IMR-90 (cell line): ENCODE data around the gene MCRIP2. TPM values are rescaled to one million over a fixed set of nuclear protein-coding genes. Genes with fewer than 3 reads are reported as not detected.

Experiments used
- ATAC-seq: fragments of 200-7000 bp; cut with Tn5 transposase; 2 replicates; pipeline ENCODE4 v1.9.1; 2020; ENCODE audit warnings: low read depth, mild to moderate bottlenecking, moderate library complexity
- BruUV-seq: library from RNA; stranded (reverse); fragments of 400-500 nt; replicated peaks from 2 replicates; lab custom pipeline; 2021; lab: Mats Ljungman, UMichigan
- CTCF ChIA-PET: fragments of 300-600 bp; formaldehyde crosslinking; extraction: SDS; loops from one replicate; lab custom pipeline; 2021; ENCODE audit warnings: antibody characterized with exemption; lab: Yijun Ruan, JAX
- POLR2A ChIA-PET: fragments of 300-600 bp; sonication (Branson Sonifier 250); formaldehyde crosslinking; loops from one replicate; lab custom pipeline; 2022; ENCODE audit warnings: antibody characterized with exemption; ENCODE audit not compliant: unreplicated experiment; lab: Charles Lee
- DNase-seq: peaks from one replicate; pipeline ENCODE4 v3.0.0; 2013
- H2AFZ ChIP-seq: replicated peaks from 2 replicates; pipeline ENCODE3; 2013; ENCODE audit warnings: low read length, mild to moderate bottlenecking; ENCODE audit not compliant: poor library complexity
- H2AK5ac ChIP-seq: 2 replicates; pipeline ENCODE4 v1.6.1; 2013; ENCODE audit warnings: low read depth, low read length, inconsistent platforms
- H2AK9ac ChIP-seq: replicated peaks from 2 replicates; pipeline ENCODE3; 2013; ENCODE audit warnings: mild to moderate bottlenecking, low read depth, low read length, moderate library complexity; ENCODE audit not compliant: poor library complexity
- H2BK120ac ChIP-seq: 2 replicates; pipeline ENCODE4 v1.6.1; 2013; ENCODE audit warnings: low read depth, low read length, inconsistent platforms
- H2BK15ac ChIP-seq: 3 replicates; pipeline ENCODE4 v1.6.1; 2013; ENCODE audit warnings: low read depth, low read length, inconsistent platforms
- H2BK20ac ChIP-seq: 2 replicates; pipeline ENCODE4 v1.6.1; 2013; ENCODE audit warnings: low read depth, mild to moderate bottlenecking, inconsistent platforms, low read length, moderate library complexity
- H2BK5ac ChIP-seq: 2 replicates; pipeline ENCODE4 v1.6.1; 2013; ENCODE audit warnings: mild to moderate bottlenecking, low read depth, low read length, inconsistent platforms; ENCODE audit not compliant: poor library complexity, severe bottlenecking
- H3K14ac ChIP-seq: replicated peaks from 2 replicates; pipeline ENCODE4 v1.6.1; 2013; ENCODE audit warnings: low read depth, low read length, inconsistent platforms
- H3K18ac ChIP-seq: 2 replicates; pipeline ENCODE4 v1.6.1; 2013; ENCODE audit warnings: low read depth, low read length, control low read depth
- H3K23ac ChIP-seq: 2 replicates; pipeline ENCODE4 v1.6.1; 2013; ENCODE audit warnings: low read depth, low read length, inconsistent platforms
- H3K27ac ChIP-seq: 2 replicates; pipeline ENCODE4 v1.5.1; 2013; ENCODE audit warnings: mild to moderate bottlenecking, control low read depth, low read length; ENCODE audit not compliant: insufficient read depth
- H3K27me3 ChIP-seq: 2 replicates; pipeline ENCODE4 v1.6.1; 2013; ENCODE audit warnings: low read length; ENCODE audit not compliant: control insufficient read depth, insufficient read depth
- H3K36me3 ChIP-seq: 2 replicates; pipeline ENCODE4 v1.6.1; 2013; ENCODE audit warnings: low read length, mixed read lengths; ENCODE audit not compliant: control insufficient read depth, insufficient read depth
- H3K4ac ChIP-seq: 2 replicates; pipeline ENCODE4 v1.6.1; 2013; ENCODE audit warnings: low read depth, low read length, inconsistent platforms
- H3K4me1 ChIP-seq: 2 replicates; pipeline ENCODE4 v1.6.1; 2013; ENCODE audit warnings: low read length, mixed read lengths; ENCODE audit not compliant: control insufficient read depth, insufficient read depth
- H3K4me2 ChIP-seq: 2 replicates; pipeline ENCODE4 v1.6.1; 2013; ENCODE audit warnings: low read depth, mild to moderate bottlenecking, control low read depth, low read length, moderate library complexity
- H3K4me3 ChIP-seq: 2 replicates; pipeline ENCODE4 v1.5.1; 2013; ENCODE audit warnings: low read depth, mild to moderate bottlenecking, control low read depth, low read length, moderate library complexity; ENCODE audit not compliant: insufficient read depth
- H3K56ac ChIP-seq: 2 replicates; pipeline ENCODE4 v1.6.1; 2013; ENCODE audit warnings: low read length, inconsistent platforms; ENCODE audit not compliant: insufficient read depth; ENCODE audit errors: extremely low read depth
- H3K79me1 ChIP-seq, 2 experiments: 2 replicates each; pipeline ENCODE4 v1.6.1; 2013; ENCODE audit warnings: low read length in 2 of 2, inconsistent platforms in 1 of 2, low read depth in 1 of 2
- H3K9ac ChIP-seq: 2 replicates; pipeline ENCODE4 v1.6.1; 2013; ENCODE audit warnings: low read depth, low read length, control low read depth
- H3K9me1 ChIP-seq: 2 replicates; pipeline ENCODE4 v1.6.1; 2013; ENCODE audit warnings: low read length, inconsistent platforms; ENCODE audit not compliant: insufficient read depth
- H3K9me3 ChIP-seq: 2 replicates; pipeline ENCODE4 v1.6.1; 2013; ENCODE audit warnings: low read length; ENCODE audit not compliant: control insufficient read depth, insufficient read depth
- H4K20me1 ChIP-seq: 2 replicates; pipeline ENCODE4 v1.6.1; 2013; ENCODE audit warnings: low read length, inconsistent platforms; ENCODE audit not compliant: insufficient read depth
- H4K5ac ChIP-seq: 2 replicates; pipeline ENCODE4 v1.6.1; 2013; ENCODE audit warnings: mild to moderate bottlenecking, low read depth, low read length, control low read depth
- H4K8ac ChIP-seq, 2 experiments: 2 replicates each; pipeline ENCODE4 v1.6.1; 2013; ENCODE audit warnings: low read depth in 2 of 2, low read length in 2 of 2, control low read depth in 1 of 2, inconsistent platforms in 1 of 2
- H4K91ac ChIP-seq: 2 replicates; pipeline ENCODE4 v1.6.1; 2013; ENCODE audit warnings: low read depth, low read length, inconsistent platforms; ENCODE audit not compliant: insufficient read depth
- BHLHE40 ChIP-seq: fragments of 150-350 bp; IDR thresholded peaks from 2 replicates; pipeline ENCODE4 v1.6.1; 2016; ENCODE audit warnings: mild to moderate bottlenecking, low read depth, low read length
- CEBPB ChIP-seq: IDR thresholded peaks from 2 replicates; pipeline ENCODE4 v1.6.1; 2012; ENCODE audit warnings: low read depth, low read length, improper control_type of control experiment
- CHD1 ChIP-seq: IDR thresholded peaks from 2 replicates; pipeline ENCODE4 v1.6.1; 2012; ENCODE audit warnings: low read depth, low read length, improper control_type of control experiment
- FOS ChIP-seq: fragments of 150-350 bp; IDR thresholded peaks from 2 replicates; pipeline ENCODE4 v1.6.1; 2016; ENCODE audit warnings: low read depth, low read length
- MAFK ChIP-seq: IDR thresholded peaks from 2 replicates; pipeline ENCODE4 v1.6.1; 2012; ENCODE audit warnings: low read depth, low read length, improper control_type of control experiment
- MXI1 ChIP-seq: IDR thresholded peaks from 2 replicates; pipeline ENCODE4 v1.6.1; 2012; ENCODE audit warnings: low read depth, mild to moderate bottlenecking, low read length, moderate library complexity, borderline replicate concordance
- RAD21 ChIP-seq: IDR thresholded peaks from 2 replicates; pipeline ENCODE4 v1.6.1; 2012; ENCODE audit warnings: low read length, improper control_type of control experiment
- RCOR1 ChIP-seq: IDR thresholded peaks from 2 replicates; pipeline ENCODE4 v1.6.1; 2012; ENCODE audit warnings: mild to moderate bottlenecking, low read length, improper control_type of control experiment; ENCODE audit not compliant: insufficient replicate concordance
- WGBS, 2 experiments: methylation state at CpG; one replicate each; pipeline versions ENCODE4 v1.1.5 to v1.1.7; 2013; ENCODE audit warnings: missing lambda C conversion rate in 2 of 2; ENCODE audit not compliant: insufficient read length in 1 of 2; ENCODE audit errors: extremely low coverage in 2 of 2; 5-methylcytosine and 5-hydroxymethylcytosine counted together
- dilution Hi-C: fragments of 300-500 bp; cut with HindIII; formaldehyde crosslinking; loops from one replicate; pipeline ENCODE4 v1.14.3; 2018; ENCODE audit warnings: low sequenced_read_pairs; ENCODE audit not compliant: unreplicated experiment
- in situ Hi-C: fragments of 300-500 bp; cut with MboI; formaldehyde crosslinking; loops from 3 replicates; pipeline ENCODE4 v1.14.3; 2019; ENCODE audit warnings: low sequenced_read_pairs, inconsistent platforms, mixed read lengths
- intact Hi-C: fragments of 100-400 bp; cut with micrococcal nuclease; formaldehyde crosslinking; loops from 2 replicates; pipeline ENCODE4 v1.10.0; 2022
- polyA plus RNA-seq, 3 experiments: library from polyadenylated mRNA; depleted of rRNA; stranded (reverse); fragments of >200 nt; gene quantifications; 2 replicates each; pipeline ENCODE4 v1.2.3, GENCODE V29; 2012; ENCODE audit warnings: low replicate concordance in 1 of 3
- total RNA-seq: library from RNA; depleted of rRNA; stranded (reverse); fragments of >200 nt; gene quantifications from 2 replicates; pipeline ENCODE4 v1.2.3, GENCODE V29; 2012
- TF ChIP-seq, protein P1 (sequence below): conservative IDR thresholded peaks from 2 replicates; pipeline ENCODE4 v1.5.1; 2012; ENCODE audit warnings: mild to moderate bottlenecking, low read depth, low read length, improper control_type of control experiment
- TF ChIP-seq, protein P2 (sequence below): fragments of 150-350 bp; IDR thresholded peaks from 2 replicates; pipeline ENCODE4 v1.6.1; 2017; ENCODE audit warnings: mild to moderate bottlenecking, antibody characterized with exemption, low read length, low read depth

The MCRIP2 gene
- total and polyA plus RNA-seq, 2 of the 4 experiments (the other 2 are of a cell fraction): 6.3 to 19.6 TPM

DNA sequence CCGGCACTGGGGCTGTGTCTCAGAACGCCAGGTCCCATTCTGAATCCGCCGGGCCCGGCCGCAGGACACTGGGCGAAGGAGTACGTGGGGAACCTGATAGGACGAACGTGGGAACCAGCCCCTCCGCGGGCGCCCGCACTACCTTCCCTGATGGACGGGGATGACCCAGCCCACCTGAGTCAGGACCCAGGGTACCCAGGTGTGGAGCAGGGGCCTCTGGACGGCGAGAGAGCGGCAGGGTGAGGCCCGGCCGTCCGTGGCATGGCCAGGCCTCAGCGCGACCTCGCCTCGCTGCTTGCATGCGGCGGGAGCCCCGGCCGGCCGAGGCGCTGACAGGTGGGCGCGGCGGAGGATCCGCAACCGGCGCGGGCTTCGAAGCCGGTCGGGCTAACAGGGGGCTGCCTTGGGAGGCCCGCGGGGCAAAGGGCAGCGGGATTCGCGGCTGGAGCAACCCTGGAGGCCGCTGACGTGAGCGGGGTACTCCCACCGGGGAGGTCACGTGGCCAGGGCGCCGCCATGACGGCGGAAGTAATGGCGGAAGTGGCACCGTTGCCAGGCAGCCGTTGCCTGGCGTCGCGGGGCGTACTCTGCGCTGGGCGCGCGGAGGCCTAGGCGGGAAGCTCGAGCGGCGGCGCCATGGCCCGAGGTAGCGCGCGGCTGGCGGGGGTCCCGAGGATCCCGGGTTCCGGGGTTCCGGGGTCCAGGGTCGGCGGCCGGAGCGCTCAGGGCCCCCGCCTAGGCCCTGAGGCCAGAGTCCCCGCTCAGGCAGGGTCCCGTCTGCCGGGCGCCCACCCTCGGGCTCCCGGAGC, 7.4 kb downstream of the MCRIP2 start, which contains the start of gene WDR90 (continued):
- TF ChIP-seq, protein P1, sequence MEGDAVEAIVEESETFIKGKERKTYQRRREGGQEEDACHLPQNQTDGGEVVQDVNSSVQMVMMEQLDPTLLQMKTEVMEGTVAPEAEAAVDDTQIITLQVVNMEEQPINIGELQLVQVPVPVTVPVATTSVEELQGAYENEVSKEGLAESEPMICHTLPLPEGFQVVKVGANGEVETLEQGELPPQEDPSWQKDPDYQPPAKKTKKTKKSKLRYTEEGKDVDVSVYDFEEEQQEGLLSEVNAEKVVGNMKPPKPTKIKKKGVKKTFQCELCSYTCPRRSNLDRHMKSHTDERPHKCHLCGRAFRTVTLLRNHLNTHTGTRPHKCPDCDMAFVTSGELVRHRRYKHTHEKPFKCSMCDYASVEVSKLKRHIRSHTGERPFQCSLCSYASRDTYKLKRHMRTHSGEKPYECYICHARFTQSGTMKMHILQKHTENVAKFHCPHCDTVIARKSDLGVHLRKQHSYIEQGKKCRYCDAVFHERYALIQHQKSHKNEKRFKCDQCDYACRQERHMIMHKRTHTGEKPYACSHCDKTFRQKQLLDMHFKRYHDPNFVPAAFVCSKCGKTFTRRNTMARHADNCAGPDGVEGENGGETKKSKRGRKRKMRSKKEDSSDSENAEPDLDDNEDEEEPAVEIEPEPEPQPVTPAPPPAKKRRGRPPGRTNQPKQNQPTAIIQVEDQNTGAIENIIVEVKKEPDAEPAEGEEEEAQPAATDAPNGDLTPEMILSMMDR: no peak
- TF ChIP-seq FOS: no peak

DNA sequence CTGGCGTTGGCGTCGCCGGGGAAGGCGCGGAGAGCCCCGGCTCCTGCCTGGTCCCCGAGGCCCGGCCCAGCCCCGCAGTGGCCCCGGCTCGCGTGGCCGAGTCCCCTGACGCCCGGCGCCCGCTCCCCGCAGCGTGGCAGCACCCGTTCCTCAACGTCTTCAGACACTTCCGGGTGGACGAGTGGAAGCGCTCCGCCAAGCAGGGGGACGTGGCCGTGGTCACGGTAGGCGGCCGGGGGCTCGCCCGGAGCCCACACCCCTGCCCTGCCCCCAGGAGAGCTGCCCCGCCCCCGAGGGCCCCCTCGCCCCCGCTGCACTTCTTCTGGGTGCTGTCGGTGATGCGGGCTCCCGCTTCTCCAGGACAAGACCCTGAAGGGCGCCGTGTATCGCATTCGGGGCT, 8.0 kb downstream of the MCRIP2 start:
- H3K36me3 ChIP-seq: peaks cover 3% of the 10 kb centered on the region; the same call in 1 of the 2 replicates
- dilution Hi-C loops: no loop called here
- BruUV-seq: no TSS peak
- no peak overlapping the region for H2BK15ac ChIP-seq
- H3K56ac ChIP-seq: no peak overlapping the region
- peaks cover 14% of the 10 kb centered on the region for H3K4me1 ChIP-seq
- H2BK120ac ChIP-seq: no peak overlapping the region
- H4K8ac ChIP-seq: peak overlapping the region in 1 of 2 experiments; percentile 77; a peak in 1 of 4 replicates
- H3K27ac ChIP-seq: peak overlapping the region; percentile 46; the same call in 1 of the 2 replicates
- 0 out of 2 replicates have a peak overlapping the region, but pooled peaks have one; percentile 66 for H3K14ac ChIP-seq
- H3K23ac ChIP-seq: no peak overlapping the region
- whole genome bisulfite sequencing, 2 experiments: 0% methylated on average over 33 of the region's 44 CpGs; no CpG with 5 or more reads in 1 of the 2 experiments
- peak; percentile 30 for ATAC-seq
- peak overlapping the region; percentile 70 for H3K9ac ChIP-seq
- H3K79me1 ChIP-seq: peaks cover 10 to 42% of the 10 kb centered on the region in 2 experiments; a peak in 3 of 4 replicates
- 0 out of 2 replicates have a peak overlapping the region, but pooled peaks have one; percentile 50 for H2AK5ac ChIP-seq
- no peaks in the 10 kb centered on the region for H3K9me3 ChIP-seq
- ChIA-PET POLR2A (no interaction called here), CTCF (no interaction called here)
- peak overlapping the region; percentile 59 for H3K4me3 ChIP-seq
- H3K27me3 ChIP-seq: no peaks in the 10 kb centered on the region
- no peaks in the 10 kb centered on the region for H4K20me1 ChIP-seq
- H3K4me2 ChIP-seq: peak overlapping the region; percentile 77
- intact Hi-C loops: no loop called here
- peaks cover 15% of the 10 kb centered on the region for H3K9me1 ChIP-seq
- peak overlapping the region; percentile 96 for H2AFZ ChIP-seq
- no peak overlapping the region for H4K91ac ChIP-seq
- peak overlapping the region; percentile 98 for H2AK9ac ChIP-seq
- in situ Hi-C loops: loop anchor here (10.0 kb wide), 1 partner anchor 255 kb away; the partner anchor contains the start of gene NME4
- H3K4ac ChIP-seq: peak overlapping the region; percentile 75; the same call in 1 of the 2 replicates
- no peak overlapping the region for H2BK20ac ChIP-seq
- H4K5ac ChIP-seq: 0 out of 2 replicates have a peak overlapping the region, but pooled peaks have one; percentile 68
- DNase-seq: no peak
- H3K18ac ChIP-seq: no peak overlapping the region
- H2BK5ac ChIP-seq: no peak overlapping the region
- no peak for TF ChIP-seq MXI1
- no peak for TF ChIP-seq CEBPB
- no peak for TF ChIP-seq RAD21
- TF ChIP-seq BHLHE40: no peak
- TF ChIP-seq, protein P1: no peak
- no peak for TF ChIP-seq FOS
- no peak for TF ChIP-seq CHD1
- no peak for TF ChIP-seq MAFK
- TF ChIP-seq, protein P2, sequence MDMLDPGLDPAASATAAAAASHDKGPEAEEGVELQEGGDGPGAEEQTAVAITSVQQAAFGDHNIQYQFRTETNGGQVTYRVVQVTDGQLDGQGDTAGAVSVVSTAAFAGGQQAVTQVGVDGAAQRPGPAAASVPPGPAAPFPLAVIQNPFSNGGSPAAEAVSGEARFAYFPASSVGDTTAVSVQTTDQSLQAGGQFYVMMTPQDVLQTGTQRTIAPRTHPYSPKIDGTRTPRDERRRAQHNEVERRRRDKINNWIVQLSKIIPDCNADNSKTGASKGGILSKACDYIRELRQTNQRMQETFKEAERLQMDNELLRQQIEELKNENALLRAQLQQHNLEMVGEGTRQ: no peak
- no peak for TF ChIP-seq RCOR1
